Stimulated activated CD8-positive, alpha-beta memory T cell treated with anti-CD3 and anti-CD28 coated beads, Interleukin-15, amount 100 ng/mL, for 1 hour (primary cell): ENCODE data around the gene MRPS21.
"Not testable (repeated sequence)": the region's sequence is repeated elsewhere in the genome, so short reads cannot be mapped to it uniquely, and the experiment has no call there.

Experiments
- DNase-seq: peaks from one replicate; pipeline ENCODE4 v3.0.0-alpha.2; 2020; ENCODE audit warnings: low read depth

The MRPS21 gene

GRCh38 chr1:150281758-150282557 lies 11.7 kb upstream of the MRPS21 start, which contains the start of gene CIART:
TSS of gene CIART (plus strand) at chr1:150282554. CDS start at chr1:150283268, 714 bp downstream.
- peak; percentile 52 for DNase-seq

- no peak for DNase-seq
These were observed 11.1 kb upstream of the MRPS21 start for GRCh38 chr1:150282558-150282958.

DNA sequence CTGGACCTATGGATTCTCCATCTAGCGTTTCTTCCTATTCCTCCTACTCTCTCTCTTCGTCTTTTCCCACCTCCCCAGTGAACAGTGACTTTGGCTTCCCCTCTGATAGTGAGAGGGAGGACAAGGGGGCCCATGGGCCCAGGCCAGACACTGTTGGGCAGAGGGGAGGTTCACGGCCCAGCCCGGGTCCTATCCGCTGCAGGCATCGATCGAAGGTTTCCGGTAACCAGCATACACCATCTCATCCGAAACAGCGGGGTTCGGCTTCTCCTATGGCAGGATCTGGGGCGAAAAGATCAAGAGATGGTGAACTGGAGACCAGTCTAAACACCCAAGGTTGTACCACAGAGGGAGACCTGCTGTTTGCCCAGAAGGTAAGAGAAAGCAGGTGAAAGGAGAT lies 10.4 kb upstream of the MRPS21 start:
- DNase-seq, result no peak

- no peak for DNase-seq
These were observed 5.3 kb upstream of the MRPS21 start for GRCh38 chr1:150288382-150288781.

GRCh38 chr1:150288822-150289221 lies 4.8 kb upstream of the MRPS21 start:
- DNase-seq, result no peak

DNA sequence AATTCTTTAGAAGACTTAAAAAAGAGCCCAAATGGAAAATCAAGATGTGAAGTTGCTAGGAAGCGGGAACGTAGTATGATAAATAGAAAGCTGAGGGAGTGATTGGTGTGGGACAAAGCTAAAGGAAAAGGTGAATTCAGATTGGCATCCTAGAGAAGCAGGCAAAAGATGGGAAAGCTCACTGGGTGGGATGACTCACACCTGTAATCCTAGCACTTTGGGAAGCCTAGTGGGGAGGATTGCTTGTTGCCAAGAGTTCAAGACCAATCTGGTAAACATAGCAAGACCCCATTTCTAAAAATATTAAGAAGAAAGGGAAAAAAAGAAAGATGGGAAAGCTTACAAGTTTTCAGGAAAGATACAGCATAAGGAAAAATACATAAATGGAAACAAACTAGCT lies 1.8 kb downstream of the MRPS21 start:
- no peak for DNase-seq

DNA sequence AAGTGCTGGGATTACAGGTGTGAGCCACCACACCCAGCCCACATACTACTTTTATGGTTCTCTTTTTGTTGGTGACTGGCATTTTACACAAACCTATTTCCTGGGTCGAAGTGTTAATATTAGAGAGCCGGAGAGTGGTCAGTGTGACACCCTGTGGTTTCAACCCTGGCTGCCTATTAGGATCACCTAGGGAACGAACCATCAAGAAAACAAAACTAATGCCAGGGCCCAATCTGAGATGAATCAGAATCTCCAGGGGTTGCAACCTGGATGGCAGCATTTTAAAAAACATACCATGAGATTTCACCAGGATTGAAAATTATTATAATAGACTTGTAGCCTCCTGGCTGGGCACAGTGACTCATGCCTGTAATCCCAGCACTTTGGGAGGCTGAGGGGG lies 6.1 kb downstream of the MRPS21 start:
- no peak for DNase-seq

DNA sequence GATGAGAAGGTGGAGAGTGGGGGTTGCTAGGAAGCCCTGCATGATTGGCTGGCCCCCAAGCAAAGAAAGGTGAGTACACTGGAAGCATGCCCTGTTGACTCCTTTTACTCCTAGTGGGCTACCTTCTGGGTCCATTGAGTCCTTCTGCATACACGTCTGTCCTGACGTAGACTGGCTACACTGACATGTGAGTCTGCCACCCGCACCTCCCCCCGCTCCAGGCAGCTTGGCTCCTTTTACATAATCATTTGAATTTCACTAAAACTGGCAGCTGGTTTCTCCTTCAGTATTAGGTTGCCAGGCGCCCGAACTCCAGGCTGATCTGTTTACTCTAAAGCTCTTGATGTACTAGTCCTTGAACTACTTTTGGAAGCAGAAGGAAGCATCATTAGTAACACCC lies 8.7 kb downstream of the MRPS21 start:
- no peak for DNase-seq

DNA sequence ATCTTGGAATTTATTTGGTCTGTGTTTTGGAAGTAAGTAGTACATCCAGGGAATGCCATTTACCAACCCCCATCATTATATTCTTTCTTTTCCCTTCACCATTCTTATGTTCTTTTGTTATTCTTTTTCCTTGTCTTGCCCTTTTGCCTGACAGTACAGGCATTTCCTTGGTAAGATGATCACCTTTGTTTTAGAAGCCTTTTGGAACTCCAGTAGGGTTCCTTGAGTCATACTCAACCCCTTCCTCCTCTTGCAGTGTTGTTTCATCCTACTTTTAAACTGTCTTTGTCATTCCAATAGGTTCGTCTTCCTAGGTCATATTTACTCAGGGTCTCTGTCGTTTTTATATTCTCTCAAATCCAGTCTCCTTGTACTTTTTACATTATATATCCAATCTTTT lies 9.2 kb downstream of the MRPS21 start:
- no peak for DNase-seq

GRCh38 chr1:150308585-150308984 lies 14.9 kb downstream of the MRPS21 start:
- not testable (repeated sequence) for DNase-seq

- no peak for DNase-seq
These were observed 16.3 kb downstream of the MRPS21 start for GRCh38 chr1:150309758-150310508.

GRCh38 chr1:150311762-150312161 lies 18.1 kb downstream of the MRPS21 start:
- no peak for DNase-seq

- not testable (repeated sequence) for DNase-seq
These were observed 21.0 kb downstream of the MRPS21 start for GRCh38 chr1:150314691-150315090.

- no peak for DNase-seq
These were observed 27.0 kb downstream of the MRPS21 start for GRCh38 chr1:150320667-150320978.

- no peak for DNase-seq
These were observed 28.1 kb downstream of the MRPS21 start for GRCh38 chr1:150321826-150322166.

DNA sequence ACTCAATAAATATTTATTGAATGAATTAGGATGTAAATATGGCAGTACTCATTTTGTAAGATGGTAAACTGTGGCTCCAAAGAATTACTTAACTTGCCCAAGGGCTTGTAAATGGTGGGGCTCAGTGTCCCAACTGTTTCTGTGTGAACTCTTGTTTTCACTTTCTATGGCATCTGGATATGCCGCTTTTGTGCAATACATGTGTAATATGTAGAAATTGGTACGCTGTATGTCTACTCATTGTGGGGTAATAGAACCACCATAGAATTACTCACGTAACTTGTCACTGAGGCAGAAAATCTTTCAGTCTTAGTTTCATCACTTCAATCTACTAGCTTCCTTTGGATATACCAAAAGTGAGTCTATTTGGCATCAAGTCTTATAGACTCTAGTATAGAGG lies 28.6 kb downstream of the MRPS21 start:
- no peak for DNase-seq

DNA sequence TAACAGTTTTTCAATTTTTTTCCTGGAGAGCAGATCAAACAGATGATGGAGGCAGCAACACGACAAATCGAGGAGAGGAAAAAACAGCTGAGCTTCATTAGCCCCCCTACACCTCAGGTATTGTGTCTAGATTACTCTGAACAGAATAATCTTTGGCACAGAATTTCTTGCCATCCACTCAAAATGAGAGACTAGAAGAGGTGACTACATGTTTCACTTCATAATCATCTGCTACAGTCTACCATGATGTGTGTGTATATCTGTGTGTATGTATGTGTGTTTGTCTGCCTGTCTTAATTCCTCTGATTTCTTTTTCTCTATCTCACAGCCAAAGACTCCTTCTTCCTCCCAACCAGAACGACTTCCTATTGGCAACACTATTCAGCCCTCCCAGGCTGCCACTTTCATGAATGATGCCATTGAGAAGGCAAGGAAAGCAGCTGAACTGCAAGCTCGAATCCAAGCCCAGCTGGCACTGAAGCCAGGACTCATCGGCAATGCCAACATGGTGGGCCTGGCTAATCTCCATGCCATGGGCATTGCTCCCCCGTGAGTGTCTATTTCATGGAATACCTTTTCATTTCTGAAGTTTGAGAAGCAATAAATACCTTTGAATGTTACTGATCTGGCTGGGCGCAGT lies 39.1 kb downstream of the MRPS21 start:
- no peak for DNase-seq

- DNase-seq, result no peak
These were observed 52.7 kb downstream of the MRPS21 start for GRCh38 chr1:150346316-150346715.

- no peak for DNase-seq
These were observed 59.2 kb downstream of the MRPS21 start for GRCh38 chr1:150352866-150353265.
